Activated CD8-positive, alpha-beta memory T cell treated with anti-CD3 and anti-CD28 coated beads, Interleukin-2, amount 10 ng/mL, durations not matched to agents 7 days and 5 days (primary cell): ENCODE data around the gene CNPY1. TPM values are rescaled to one million over a fixed set of nuclear protein-coding genes. Genes with fewer than 3 reads are reported as not detected.

ENCODE experiments used
- ATAC-seq: fragments of 150-1000 bp; cut with Tn5 transposase; one replicate; pipeline ENCODE4 v1.10.0; 2021; ENCODE audit warnings: moderate library complexity
- CTCF ChIA-PET: fragments of 350-600 bp; sonication (Branson Sonifier 250); formaldehyde crosslinking; loops from one replicate; lab custom pipeline; 2021; ENCODE audit warnings: antibody characterized with exemption; lab: Charles Lee
- DNase-seq: peaks from one replicate; pipeline ENCODE4 v3.0.0-alpha.2; 2020
- H3K27ac Mint-ChIP-seq: one replicate; pipeline ENCODE4 v1.8.0; 2021; ENCODE audit warnings: mild to moderate bottlenecking, mixed read lengths
- H3K27me3 Mint-ChIP-seq: one replicate; pipeline ENCODE4 v1.8.0; 2021; ENCODE audit warnings: mixed read lengths
- H3K36me3 Mint-ChIP-seq: one replicate; pipeline ENCODE4 v1.8.0; 2021; ENCODE audit warnings: mild to moderate bottlenecking, mixed read lengths
- H3K4me1 Mint-ChIP-seq: one replicate; pipeline ENCODE4 v1.8.0; 2021; ENCODE audit warnings: mixed read lengths
- H3K4me3 Mint-ChIP-seq: one replicate; pipeline ENCODE4 v1.8.0; 2021; ENCODE audit warnings: mild to moderate bottlenecking, moderate library complexity, mixed read lengths
- H3K9me3 Mint-ChIP-seq: one replicate; pipeline ENCODE4 v1.8.0; 2022; ENCODE audit warnings: low read depth, mixed read lengths
- total RNA-seq, 2 experiments: library from RNA; stranded (reverse); gene quantifications; one replicate each; pipeline ENCODE4 v1.2.3, GENCODE V29; 2021

Gene CNPY1
- total RNA-seq, 2 experiments from 2014 or later: not detected

DNA sequence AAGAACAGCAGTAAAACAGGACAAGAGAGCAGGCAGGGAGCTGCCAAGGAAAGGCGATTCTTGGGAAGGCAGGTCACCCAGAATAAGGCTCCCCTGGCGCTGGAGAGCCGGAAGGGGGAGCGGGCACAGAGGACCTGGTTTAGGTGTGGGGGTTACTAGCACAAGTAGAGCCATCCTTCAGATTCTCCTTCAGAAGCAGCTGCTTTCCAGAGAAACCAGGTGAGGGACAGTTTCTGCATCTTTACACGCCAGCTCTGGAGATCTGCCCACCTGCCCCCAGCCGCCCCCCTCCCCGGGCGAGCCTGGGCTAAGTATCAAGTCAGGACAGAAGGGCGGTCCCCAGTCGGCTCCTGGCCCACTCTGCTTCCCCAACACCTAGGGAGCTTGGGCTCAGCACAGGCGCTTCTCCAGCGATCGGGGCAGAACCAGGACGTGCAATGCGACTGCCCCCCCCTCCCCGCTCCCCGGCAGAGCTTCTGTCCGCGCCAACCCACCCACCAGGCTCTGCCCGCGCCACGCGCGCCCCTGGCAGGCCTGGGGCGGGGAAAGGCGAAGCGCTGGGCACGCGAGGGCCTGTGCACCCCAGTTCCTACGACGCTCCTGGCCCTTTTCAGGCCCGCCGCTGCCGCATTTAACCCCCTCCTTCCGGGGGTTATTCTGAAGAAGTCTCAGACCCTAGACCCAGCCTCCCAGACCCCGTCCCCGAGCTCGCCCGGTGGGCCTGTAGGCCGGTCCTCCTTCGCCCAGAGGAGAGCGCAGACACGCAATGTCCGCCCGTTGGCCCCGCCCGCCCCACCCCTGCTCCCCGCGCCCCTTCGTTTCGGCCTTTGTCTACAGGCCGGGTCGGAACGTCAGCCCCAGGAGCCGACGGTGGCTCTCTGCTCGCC is 92.8 kb downstream of the CNPY1 start:
- CTCF ChIA-PET: no interaction called here
- DNase-seq (no peak), ATAC-seq (no peak)
- Mint-ChIP-seq H3K36me3 (no peaks in the 10 kb centered on the region), H3K4me3 (no peak overlapping the region), H3K9me3 (no peaks in the 10 kb centered on the region), H3K27ac (no peak overlapping the region), H3K4me1 (peaks cover 6% of the 10 kb centered on the region), H3K27me3 (peaks cover 79% of the 10 kb centered on the region)

GRCh38 chr7:155452505-155453295 is 93.7 kb downstream of the CNPY1 start:
- Mint-ChIP-seq H3K36me3 (no peaks in the 10 kb centered on the region), H3K4me1 (peaks cover 5% of the 10 kb centered on the region), H3K27ac (no peak overlapping the region), H3K4me3 (no peak overlapping the region), H3K27me3 (peaks cover 85% of the 10 kb centered on the region), H3K9me3 (no peaks in the 10 kb centered on the region)
- ATAC-seq (no peak), DNase-seq (no peak)
- CTCF ChIA-PET: interaction anchor here (1.4 kb wide), 1 partner anchor 73 kb away, joined by 4 read pairs; no protein-coding TSS in a partner anchor

GRCh38 chr7:155451840-155452239 is 94.5 kb downstream of the CNPY1 start:
- no peaks in the 10 kb centered on the region for H3K9me3 Mint-ChIP-seq
- no peaks in the 10 kb centered on the region for H3K36me3 Mint-ChIP-seq
- ATAC-seq (no peak), DNase-seq (no peak)
- no peak overlapping the region for H3K27ac Mint-ChIP-seq
- no peak overlapping the region for H3K4me3 Mint-ChIP-seq
- CTCF ChIA-PET: interaction anchor here (0.7 to 1.4 kb wide), 2 partner anchors 72 to 80 kb away, joined by 3 to 4 read pairs; no protein-coding TSS in a partner anchor
- H3K27me3 Mint-ChIP-seq: peaks cover 89% of the 10 kb centered on the region
- peaks cover 4% of the 10 kb centered on the region for H3K4me1 Mint-ChIP-seq

Other genes with a start within 250 kb of the CNPY1 start
- 100 to 1,000 TPM; 145 to 164 TPM for gene INSIG1, start 248.7 kb downstream of the CNPY1 start, total RNA-seq
- not detected for gene EN2, start 88.4 kb downstream of the CNPY1 start, total RNA-seq
- gene RBM33, start 98.1 kb upstream of the CNPY1 start, total RNA-seq: 100 to 1,000 TPM in 1 of 2 experiments, 10 to 100 TPM in 1; 75.6 to 102 TPM